NCI-H524 (cell line): ENCODE results near the gene TYROBP.
"Not testable (repeated sequence)": the region's sequence is repeated elsewhere in the genome, so short reads cannot be mapped to it uniquely, and the experiment has no call there.

Source experiments
- DNase-seq, 2 experiments: peaks; one replicate each; lab custom pipeline; 2025; lab: John Stamatoyannopoulos, UW

Gene TYROBP

DNA sequence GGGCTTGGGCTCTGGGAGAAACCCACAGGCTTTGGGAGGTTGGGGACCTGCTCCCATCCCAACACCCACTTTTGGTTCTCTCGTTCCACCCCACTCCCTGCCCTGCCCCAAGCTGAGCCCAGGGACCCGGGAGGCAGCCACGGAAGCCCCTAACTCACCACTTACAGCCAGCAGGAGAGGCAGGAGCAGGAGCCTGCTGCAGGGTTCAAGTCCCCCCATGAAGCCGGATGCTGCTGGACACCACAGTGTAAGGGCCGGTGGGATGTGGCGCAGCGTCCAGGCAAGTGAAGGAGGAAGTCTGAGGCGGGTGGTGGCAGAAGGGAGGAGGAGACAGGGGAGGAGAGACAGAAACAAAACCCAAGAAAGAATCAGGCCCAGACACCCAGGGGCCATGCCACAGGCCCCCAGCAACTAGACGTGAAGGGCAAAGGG lies at the start of gene TYROBP:
Gene TYROBP (minus strand): TSS at position 286 of the 432 bp plus-strand sequence. CDS start 67 bp downstream, at position 219.
- DNase-seq: no peak

DNA sequence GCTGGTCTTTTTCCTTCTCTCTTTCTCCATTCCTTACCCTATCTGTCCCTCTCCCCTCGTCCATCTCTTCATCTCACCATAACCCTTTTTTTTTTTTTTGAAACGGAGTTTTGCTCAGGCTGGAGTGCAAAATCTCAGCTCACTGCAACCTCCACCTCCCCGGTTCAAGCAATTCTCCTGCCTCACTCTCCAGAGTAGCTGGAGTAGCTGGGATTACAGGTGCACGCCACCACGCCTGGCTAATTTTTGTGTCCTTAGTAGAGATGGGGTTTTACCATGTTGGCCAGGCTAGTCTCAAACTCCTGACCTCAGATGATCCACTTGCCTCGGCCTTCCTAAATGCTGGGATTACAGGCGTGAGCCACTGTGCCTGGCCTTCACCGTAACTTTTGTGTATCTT lies 49.3 kb upstream of the TYROBP start:
- DNase-seq: not testable (repeated sequence)

DNA sequence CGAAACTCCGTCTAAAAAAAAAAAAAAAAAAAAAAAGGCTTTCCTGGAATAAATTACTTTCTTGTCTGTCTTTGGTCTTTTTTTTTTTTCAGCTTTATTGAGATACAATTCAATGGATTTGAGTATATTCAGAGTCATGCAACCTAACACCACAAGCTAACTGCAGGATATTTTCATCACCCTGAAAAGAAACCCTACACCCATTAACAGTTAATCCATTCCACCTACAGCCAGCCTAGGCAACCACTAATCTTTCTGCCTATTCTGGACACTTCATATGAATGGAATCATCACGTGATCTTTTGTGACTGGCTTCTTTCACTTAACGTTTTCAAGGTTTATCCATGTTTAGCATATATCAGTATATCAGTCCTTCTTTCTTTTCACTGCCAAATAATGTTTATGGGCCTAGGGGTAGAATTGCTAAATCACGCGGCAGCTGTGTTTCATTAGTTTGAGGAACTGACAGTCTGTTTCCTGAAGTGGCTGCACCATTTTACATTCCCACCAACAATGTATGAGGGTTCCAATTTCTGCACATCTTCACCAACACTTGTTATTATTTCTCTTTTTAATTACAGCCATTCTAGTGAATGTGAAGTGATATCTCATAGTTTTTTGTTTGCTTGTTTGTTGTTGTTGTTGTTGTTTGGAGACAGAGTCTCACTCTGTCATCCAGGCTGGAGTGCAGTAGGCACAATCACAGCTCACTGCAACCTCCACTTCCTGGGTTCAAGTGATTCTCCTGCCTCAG lies 48.0 kb upstream of the TYROBP start:
- peak; percentile 42 to 66 for DNase-seq

DNA sequence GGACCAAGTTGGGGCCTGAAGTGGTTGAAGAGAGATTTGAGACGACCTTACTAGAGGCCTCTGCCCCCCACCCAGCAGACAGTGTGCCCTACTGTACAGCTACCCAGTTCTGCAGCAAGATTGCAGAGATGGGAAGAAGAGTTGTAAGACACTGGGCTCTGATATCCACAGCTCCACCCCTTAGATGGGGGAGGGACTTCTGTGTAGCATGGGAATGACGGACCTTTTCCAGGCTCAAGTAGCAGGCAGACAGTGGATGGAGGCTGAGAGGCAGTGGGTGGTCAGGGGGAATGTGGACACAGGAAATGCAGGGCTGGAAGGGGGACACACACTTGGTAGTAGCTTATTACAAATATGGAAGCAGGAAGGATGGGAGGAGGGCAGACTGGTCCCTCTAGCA lies 41.0 kb upstream of the TYROBP start:
- no peak for DNase-seq

DNA sequence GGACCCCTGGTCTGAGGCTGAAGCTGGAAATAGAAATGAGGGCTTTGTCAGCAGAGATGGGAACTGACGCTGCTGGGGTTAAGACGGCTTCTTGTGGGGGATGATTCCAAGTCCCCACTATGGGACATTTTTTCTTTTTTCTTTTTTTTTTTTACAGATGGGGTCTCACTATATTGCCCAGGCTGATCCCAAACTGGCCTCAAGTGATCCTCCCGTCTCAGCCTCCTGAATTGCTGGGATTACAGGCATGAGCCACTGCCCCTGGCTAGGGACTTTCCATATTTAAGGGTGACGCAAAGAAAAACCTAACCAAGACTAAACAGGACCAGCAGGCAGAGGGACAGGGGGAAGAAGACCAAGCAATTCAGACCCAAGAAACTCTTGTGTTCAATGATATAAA lies 38.1 kb upstream of the TYROBP start:
- DNase-seq: no peak

DNA sequence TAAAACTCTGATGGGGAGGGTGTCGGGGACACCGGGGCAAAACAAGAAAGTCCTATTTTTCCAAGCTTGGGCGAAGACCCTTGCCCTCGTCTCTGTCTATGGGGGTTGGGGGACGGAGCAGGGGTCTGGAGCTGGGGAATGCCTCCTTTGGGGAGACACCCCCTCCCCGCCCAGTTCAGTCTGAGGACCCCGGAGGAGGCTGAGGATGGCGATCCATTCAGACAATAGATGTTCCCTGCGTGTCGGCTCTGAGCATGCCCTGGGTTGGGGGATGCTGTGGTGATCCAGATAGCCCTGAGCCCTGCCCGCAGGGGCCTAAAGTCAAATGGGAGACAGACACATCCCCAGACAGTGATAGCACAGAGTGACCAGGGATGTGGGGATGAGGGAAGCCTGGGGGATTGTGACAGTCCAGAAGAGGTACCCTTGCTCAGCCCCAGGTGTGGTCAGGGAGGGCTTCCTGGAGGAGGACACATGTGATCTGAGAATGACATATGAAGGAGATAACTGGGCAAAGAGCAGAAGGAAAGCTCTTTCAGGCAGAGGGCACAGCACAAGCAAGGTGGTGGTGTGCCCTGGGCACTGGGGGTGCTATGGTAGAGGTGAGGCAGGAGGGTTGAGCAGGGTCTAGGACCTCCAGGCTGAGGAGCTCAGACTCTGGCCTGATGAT lies 37.2 kb upstream of the TYROBP start:
- DNase-seq: no peak

- DNase-seq: no peak
These were observed 36.5 kb upstream of the TYROBP start for GRCh38 chr19:35944556-35944955.

DNA sequence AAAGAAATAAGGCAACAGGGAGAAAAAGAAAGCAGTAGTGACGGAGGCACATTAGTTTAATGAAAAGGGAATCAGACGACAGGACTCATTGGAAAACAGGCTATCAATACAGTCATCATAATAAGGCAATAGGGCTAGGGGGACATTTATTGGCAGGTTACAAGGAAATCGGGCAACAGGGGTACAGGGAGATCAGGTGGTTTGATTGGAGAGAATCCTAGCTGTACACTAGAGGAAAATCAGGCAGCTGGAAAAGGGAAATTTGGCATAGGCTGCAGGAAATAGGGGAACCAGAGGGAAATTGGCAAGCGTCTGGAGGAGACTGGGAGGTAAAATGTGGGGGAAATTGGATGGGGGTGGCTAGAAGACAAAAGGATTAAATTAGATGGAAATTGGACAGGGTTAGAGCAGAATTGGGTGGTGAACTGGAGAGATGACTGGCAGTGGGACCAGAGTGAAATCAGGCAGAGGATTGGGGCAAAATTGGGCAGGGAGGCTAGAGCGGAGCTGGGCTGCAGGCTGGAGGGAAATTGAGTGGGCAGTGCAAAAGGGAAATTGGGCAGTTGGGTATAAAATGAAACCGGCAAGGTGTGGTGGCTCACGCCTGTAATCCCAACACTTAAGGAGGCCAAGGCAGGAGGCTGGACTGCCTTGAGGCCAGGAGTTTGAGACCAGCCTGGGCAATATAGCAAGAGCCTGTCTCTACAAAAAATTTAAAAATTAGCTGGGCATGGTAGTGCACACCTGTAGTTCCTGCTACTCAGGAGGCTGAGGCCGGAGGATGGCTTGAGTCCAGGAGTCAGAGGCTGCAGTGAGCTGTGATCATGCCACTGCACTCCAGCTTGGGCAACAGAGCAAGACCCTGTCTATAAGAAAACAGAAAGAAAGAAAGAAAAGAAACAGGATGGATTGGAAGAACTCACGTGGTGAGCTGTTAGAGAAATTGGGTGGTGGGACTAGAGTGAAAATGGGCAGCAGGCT lies 35.5 kb upstream of the TYROBP start:
- no peak for DNase-seq

GRCh38 chr19:35942235-35942634 lies 34.1 kb upstream of the TYROBP start:
- no peak for DNase-seq

- DNase-seq: no peak
These were observed 32.7 kb upstream of the TYROBP start for GRCh38 chr19:35940839-35941238.

GRCh38 chr19:35940078-35940775 lies 32.1 kb upstream of the TYROBP start:
- DNase-seq: no peak

- DNase-seq: no peak
These were observed 31.4 kb upstream of the TYROBP start for GRCh38 chr19:35939307-35940077.

- DNase-seq: no peak
These were observed 30.5 kb upstream of the TYROBP start for GRCh38 chr19:35938282-35939224.

GRCh38 chr19:35937345-35938281 lies 29.5 kb upstream of the TYROBP start:
- DNase-seq: no peak

- no peak for DNase-seq
These were observed 28.7 kb upstream of the TYROBP start for GRCh38 chr19:35936738-35937268.

DNA sequence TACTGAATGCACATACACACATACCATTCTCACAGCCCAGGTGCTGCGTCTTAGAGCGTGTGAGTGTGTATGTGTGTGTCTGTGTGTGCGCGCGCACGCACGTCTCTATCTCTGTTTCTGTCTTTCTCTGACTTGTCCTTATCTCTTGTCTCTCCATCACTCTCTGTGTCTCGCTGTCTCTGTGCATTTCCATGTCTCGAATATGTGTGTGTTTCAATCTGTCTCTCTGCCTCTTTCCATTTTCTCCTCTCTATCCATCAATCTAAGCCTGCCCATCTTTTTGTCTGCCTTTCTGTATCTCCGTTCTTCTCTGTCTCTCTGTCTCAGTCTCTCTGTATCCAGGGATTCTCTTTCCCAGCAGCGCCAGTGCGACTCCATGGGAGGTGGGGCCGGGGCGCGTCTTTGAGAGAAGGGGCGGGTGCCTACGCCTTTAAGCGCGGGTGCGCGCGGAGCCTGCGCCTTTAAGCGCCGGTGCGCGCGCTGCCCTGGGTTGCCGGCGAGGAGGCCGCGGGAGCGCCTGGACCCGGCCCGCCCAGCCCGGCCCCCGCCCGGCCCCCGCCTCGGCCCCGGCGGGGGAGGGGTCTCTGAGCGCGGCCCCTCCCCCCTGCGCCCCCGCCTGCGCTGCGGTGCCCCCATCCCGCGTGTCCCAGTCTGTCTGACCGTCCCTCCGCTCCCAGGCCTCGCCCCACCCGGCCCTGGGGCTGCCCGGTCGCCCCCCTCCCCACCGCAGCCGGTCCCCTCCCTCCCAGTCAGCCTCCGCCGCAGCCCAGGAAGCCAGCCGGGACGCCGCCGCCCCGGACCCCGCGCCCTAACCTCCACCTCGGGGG lies 28.0 kb upstream of the TYROBP start, which contains the start of gene LRFN3:
Gene LRFN3 (plus strand): TSS at position 464 of the 827 bp plus-strand sequence. CDS start 3,052 bp downstream, outside the sequence.
- DNase-seq: peak; percentile 87 to 90

DNA sequence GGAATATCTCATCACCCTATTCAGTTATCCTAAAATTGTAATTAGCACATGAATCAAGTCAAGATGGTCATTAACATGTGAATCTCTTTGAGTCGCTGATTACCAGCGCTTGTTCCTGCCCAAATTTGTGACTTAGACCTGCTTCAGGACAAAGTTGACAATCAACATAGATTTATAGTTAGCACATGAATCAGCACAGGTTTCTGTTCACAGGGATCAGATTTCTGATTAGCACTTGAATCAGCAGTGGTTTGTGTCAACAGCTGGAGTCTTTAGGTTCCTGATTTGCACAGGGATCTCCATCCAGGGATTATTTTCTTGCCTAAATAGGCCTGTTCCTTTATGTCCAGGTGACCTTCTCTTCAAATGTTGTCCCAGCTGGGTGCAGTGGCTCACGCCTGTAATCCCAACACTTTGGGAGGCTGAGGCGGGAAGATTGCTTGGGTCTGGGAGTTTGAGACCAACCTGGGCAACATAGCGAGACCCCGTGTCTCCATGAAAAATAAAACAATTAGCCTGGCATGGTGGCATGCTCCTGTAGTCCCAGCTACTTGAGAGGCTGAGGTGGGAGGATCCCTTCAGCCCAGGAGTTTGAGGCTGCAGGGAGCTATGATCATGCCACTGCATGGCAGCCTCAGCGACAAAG lies 24.3 kb upstream of the TYROBP start:
- peak in 1 of 2 experiments; percentile 31 for DNase-seq
